Measurements from ENCODE around the gene URB1.

URB1 gene

DNA sequence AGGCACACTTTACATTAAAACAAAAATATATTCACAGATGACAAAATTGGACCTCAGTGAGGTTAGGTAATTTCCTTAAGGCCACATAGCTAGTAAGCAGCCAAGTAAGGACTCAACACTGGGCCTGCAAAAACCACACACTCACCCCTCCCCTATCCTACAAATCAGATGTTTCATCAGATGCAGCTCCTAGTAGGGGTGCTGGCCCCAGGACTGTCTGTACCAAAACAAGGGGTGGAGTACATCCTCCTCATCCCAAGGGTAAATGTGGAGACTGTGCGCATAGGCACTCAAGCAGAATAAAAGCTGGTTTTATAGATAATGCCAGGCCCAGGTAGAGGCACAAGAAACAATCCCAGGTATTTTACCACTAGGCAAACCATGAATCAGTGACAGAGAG is 25.7 kb downstream of the URB1 start:
- ChIA-PET POLR2A (ENCODE audit: low non-redundant PET) (no interaction called here), CTCF (interaction anchor here (2.1 kb wide), 1 partner anchor 234 kb away, joined by 7 read pairs; no protein-coding TSS in a partner anchor)
- H3K27ac ChIP-seq, result no peak overlapping the region
- no peak for DNase-seq (ENCODE audit: low spot score)
- TF ChIP-seq, protein P1, sequence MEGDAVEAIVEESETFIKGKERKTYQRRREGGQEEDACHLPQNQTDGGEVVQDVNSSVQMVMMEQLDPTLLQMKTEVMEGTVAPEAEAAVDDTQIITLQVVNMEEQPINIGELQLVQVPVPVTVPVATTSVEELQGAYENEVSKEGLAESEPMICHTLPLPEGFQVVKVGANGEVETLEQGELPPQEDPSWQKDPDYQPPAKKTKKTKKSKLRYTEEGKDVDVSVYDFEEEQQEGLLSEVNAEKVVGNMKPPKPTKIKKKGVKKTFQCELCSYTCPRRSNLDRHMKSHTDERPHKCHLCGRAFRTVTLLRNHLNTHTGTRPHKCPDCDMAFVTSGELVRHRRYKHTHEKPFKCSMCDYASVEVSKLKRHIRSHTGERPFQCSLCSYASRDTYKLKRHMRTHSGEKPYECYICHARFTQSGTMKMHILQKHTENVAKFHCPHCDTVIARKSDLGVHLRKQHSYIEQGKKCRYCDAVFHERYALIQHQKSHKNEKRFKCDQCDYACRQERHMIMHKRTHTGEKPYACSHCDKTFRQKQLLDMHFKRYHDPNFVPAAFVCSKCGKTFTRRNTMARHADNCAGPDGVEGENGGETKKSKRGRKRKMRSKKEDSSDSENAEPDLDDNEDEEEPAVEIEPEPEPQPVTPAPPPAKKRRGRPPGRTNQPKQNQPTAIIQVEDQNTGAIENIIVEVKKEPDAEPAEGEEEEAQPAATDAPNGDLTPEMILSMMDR (conservative IDR thresholded peaks at IDR 0.05; ENCODE audit: low read depth), result no peak

DNA sequence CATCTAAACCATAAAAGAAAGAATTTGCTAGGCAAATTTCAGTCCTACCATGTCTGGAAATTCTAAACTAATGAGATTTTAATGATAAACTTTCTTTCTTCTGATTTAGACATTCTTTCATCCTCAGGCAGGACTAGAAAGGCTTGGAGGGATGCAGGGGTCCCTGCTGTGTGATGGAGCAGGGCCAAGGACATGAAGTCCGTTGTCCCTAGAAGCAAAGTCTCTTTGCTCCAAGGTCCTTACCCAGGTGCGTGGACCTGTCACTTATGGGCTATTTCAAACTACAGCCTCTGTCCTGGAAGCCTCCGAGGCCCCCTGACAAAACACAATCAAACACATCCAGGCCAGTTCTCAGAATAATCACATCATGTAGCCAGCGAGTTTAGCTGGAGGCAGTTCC is 26.6 kb downstream of the URB1 start:
- TF ChIP-seq, protein P1 (conservative IDR thresholded peaks at IDR 0.05; ENCODE audit: low read depth), result no peak
- ChIA-PET POLR2A (ENCODE audit: low non-redundant PET) (no interaction called here), CTCF (interaction anchor here (2.1 kb wide), 1 partner anchor 235 kb away, joined by 7 read pairs; no protein-coding TSS in a partner anchor)

DNA sequence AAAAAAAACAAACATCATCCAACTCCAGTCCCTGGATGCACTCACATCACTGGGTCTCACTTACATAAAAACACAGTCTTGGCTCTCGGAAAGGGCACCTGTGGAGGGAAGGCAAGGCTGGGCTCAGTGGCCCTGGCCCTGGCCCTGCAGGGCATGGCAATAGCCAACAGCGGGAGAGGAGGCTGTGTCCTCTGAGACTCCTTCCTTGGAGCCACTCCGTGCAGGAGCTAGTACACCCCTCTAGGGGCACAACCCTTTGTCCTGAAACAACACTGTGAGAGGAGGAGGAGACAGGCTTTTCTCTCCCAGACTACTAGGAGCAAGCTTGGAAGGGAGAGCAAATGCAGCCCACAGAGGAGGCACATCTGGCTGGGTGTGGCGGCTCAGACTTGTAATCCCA is 28.0 kb downstream of the URB1 start:
- TF ChIP-seq, protein P1 (conservative IDR thresholded peaks at IDR 0.05; ENCODE audit: low read depth), result no peak
- POLR2A ChIA-PET (ENCODE audit: low non-redundant PET), result no interaction called here
- CTCF ChIA-PET, result interaction anchor here (0.6 to 0.7 kb wide), 3 partner anchors 11 to 492 kb away, joined by 3 to 4 read pairs (median 3); partner anchors contain the start of gene HUNK
- 0 out of 2 replicates have a peak overlapping the region, but pooled peaks have one; percentile 13 for H3K27ac ChIP-seq
- no peak for DNase-seq (ENCODE audit: low spot score)

More for the DNA sequence above, 26.6 kb downstream of the URB1 start:
- DNase-seq (ENCODE audit: low spot score), result no peak
- no peak overlapping the region for H3K27ac ChIP-seq

DNA sequence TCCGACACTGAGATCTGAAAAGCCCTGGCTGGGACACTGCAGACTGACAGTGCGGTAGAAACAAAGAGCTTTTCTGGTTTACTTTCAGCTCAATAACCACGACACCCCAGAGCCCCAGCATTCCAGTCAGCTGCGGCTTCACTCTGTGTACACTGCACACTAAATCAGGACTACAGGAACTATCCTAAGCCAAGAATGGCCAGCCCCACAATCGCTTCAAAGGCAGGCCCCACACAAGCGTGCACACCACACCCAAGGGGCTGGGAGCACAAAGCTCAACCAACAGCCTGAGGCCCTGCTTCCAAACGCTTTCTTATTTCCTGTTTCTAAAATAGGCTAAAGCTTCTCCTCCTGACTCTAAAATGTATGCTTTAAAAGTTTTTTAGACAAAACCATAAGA is 28.4 kb downstream of the URB1 start:
- ChIA-PET CTCF (interaction anchor here (0.6 kb wide), 2 partner anchors 10 to 492 kb away, joined by 3 to 4 read pairs; partner anchors contain the start of gene HUNK), POLR2A (ENCODE audit: low non-redundant PET) (no interaction called here)
- DNase-seq (ENCODE audit: low spot score), result no peak
- H3K27ac ChIP-seq, result 0 out of 2 replicates have a peak overlapping the region, but pooled peaks have one; percentile 10
- TF ChIP-seq, protein P1 (conservative IDR thresholded peaks at IDR 0.05; ENCODE audit: low read depth), result no peak

DNA sequence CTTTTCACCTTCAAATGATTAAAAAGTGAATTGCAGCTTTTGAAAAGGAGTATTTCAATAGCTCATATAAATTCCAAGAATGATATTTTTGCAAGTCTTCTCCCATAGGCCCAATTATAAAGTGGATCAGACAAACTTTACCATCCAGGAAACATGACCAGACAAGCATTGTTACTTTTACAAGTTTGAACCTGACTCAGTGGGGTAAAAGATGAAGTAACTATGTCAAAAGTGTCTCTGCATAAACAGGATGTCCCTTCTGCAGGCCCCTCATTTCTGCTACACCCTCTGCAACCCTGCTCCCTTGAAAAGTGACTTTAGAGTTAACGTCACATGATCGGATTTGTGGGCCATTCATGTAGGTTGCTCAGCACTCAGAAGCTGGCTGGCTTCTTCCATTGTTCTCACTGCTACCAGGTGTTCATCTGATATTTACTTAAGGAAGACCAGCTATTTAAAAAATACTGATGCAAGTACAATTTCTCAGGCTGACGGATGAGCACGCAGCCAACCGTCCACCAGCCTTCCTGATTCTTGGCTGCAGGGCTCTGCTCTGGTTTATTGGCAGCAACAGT is 32.3 kb downstream of the URB1 start:
- peak overlapping the region; percentile 48 for H3K27ac ChIP-seq
- CTCF ChIA-PET, result interaction anchor here (0.7 to 1.3 kb wide), 2 partner anchors 20 to 240 kb away, joined by 3 to 7 read pairs; no protein-coding TSS in a partner anchor
- no peak for DNase-seq (ENCODE audit: low spot score)
- TF ChIP-seq, protein P1 (conservative IDR thresholded peaks at IDR 0.05; ENCODE audit: low read depth), result no peak
- POLR2A ChIA-PET (ENCODE audit: low non-redundant PET), result no interaction called here

DNA sequence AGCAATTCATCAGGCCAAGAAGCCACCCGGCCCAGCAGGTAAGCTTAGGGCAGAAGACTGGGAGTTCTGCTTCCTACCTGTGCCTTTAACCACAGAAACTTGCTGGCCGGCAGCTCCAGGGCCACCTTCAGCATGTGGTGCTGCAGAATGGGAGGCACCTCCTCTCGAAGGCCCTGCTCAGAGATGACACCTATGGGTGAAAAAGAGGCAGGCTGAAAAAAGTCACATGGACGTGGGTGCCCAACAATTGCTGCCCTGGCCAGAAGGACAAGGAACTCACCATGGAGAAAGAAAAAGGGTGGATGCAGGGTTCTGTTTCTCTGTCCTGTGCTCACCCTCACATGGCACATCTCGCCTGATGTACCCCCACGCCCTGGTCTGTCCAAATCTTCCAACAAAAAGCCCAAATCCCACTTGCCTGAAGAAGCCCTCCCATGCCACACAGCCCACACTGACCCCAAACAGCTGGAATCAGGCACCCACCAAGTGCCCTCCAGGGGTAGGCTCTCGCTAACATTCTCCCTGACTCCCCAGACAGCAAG is 33.0 kb downstream of the URB1 start:
- TF ChIP-seq, protein P1 (conservative IDR thresholded peaks at IDR 0.05; ENCODE audit: low read depth), result no peak
- ChIA-PET CTCF (interaction anchor here (1.3 kb wide), 1 partner anchor 20 kb away, joined by 3 read pairs; no protein-coding TSS in a partner anchor), POLR2A (ENCODE audit: low non-redundant PET) (no interaction called here)
- DNase-seq (ENCODE audit: low spot score), result no peak
- H3K27ac ChIP-seq, result peak overlapping the region; percentile 45
